HG02943 (cell line): ENCODE results near the gene UPF3A.
A peak's percentile ranks its signal among the peaks of the same experiment; 100 is the strongest.
"Not testable (repeated sequence)": the region's sequence is repeated elsewhere in the genome, so short reads cannot be mapped to it uniquely, and the experiment has no call there.

Source experiments
- ATAC-seq: cut with Tn5 transposase; IDR thresholded peaks from one replicate; pipeline ENCODE4 v1.9.1; 2021; ENCODE audit warnings: mild to moderate bottlenecking, low read depth, moderate library complexity; ENCODE audit not compliant: unreplicated experiment

Gene UPF3A, protein sequence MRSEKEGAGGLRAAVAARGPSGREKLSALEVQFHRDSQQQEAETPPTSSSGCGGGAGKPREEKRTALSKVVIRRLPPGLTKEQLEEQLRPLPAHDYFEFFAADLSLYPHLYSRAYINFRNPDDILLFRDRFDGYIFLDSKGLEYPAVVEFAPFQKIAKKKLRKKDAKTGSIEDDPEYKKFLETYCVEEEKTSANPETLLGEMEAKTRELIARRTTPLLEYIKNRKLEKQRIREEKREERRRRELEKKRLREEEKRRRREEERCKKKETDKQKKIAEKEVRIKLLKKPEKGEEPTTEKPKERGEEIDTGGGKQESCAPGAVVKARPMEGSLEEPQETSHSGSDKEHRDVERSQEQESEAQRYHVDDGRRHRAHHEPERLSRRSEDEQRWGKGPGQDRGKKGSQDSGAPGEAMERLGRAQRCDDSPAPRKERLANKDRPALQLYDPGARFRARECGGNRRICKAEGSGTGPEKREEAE

DNA sequence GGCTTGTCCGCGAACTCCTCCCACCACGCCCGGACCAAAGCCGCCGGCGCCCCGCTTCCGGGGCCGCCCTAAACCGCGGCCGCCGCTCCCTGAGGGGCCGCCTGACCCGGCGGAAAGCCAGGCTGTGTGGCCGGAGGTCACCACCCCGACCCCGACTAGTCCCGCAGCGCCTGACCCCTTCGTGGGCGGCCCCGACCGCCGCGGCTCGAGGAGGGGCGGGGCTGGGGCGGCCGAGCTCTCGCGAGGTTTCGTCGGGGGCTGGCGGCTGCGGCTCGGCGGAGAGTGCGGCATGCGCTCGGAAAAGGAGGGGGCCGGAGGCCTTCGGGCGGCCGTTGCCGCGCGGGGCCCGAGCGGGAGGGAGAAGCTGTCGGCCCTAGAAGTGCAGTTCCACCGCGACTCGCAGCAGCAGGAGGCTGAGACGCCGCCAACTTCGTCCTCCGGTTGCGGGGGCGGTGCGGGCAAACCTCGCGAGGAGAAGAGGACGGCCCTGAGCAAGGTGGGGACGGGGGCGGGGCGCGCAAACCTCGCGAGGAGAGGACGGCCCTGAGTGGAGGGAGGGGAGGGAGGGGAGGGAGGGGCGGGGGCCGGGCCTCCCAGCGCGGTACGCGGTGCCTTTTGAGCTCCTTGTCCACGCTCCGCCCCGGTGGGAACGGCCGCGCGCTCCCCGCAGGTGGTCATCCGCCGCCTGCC, at the start of gene UPF3A:
Gene UPF3A (plus strand): TSS at position 251 of the 690 bp plus-strand sequence. CDS start 39 bp downstream, at position 290.
- ATAC-seq = peak; percentile 66

DNA sequence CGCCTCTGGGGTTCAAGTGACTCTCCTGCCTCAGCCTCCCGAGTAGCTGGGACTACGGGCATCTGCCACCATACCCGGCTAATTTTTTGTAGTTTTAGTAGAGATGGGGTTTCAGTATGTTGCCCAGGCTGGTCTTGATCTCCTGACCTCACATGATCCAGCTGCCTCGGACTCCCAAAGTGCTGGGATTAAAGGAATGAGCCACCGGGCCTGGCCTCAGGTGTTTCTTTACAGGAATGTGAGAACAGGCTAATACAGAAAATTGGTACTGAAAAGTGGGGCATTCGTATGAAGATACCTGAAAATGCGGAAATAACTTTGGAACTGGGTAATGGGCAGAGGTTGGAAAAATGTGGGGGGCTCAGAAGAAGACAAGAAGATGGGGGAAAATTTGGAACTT, 49.5 kb upstream of the UPF3A start:
- no peak for ATAC-seq

DNA sequence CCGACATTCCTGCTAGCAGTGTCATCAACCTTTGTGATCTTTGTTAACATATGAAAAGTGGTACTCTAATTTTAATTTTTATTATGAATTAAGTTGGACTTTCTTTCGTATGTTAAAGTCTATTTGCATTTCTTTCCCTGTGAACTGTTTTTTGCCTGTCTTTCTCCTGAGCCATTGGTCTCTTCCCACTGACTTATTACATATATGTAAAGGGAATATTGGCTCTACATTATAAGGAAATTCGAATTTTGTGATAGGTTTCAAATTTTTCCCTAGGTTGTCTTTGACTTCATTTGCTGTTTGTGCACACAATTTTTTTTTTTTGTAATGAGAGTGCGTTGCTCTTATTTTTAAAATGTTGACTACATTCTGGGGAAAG, 47.1 kb upstream of the UPF3A start:
- no peak for ATAC-seq

DNA sequence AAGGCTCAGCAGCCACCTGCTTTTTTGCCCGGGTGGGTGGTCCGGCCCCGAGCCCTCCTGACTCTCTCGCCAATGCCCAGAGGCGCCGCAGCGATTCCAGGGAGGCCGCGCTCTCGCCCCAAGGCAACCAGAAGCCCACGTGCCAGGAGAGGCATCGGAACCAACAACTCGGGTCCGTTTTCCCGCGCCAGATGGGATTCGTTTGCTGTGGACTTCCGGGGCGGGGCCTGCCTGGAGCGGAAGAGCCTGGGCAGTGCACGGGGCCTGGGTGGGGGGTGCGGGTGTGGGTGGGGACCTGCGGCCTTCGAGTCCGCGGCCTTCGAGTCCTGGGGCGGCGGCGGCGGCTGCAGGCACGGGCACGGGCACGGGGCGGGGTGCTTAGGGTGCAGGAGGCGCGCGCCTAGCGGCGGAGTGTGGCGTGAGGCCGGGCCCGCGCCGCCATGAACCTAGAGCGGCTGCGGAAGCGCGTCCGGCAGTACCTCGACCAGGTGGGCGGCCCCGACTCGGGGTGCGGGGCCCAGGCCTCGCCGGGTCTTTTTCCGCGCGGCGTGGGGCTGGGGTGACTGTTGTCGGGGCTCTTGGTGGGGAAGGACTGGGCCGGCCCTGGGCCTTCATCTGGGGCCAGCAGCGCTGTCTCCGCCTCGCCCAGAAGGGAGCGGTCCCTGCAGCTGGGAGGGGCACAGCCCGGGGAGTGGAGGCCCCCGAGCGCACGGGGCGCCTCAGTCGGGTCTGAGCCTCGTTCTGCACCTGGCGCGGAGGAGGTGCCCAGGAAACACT, 46.6 kb upstream of the UPF3A start, which contains the start of gene CDC16:
Gene CDC16 (plus strand): TSS at position 253 of the 777 bp plus-strand sequence. CDS start 188 bp downstream, at position 441.
- peak; percentile 77 for ATAC-seq

DNA sequence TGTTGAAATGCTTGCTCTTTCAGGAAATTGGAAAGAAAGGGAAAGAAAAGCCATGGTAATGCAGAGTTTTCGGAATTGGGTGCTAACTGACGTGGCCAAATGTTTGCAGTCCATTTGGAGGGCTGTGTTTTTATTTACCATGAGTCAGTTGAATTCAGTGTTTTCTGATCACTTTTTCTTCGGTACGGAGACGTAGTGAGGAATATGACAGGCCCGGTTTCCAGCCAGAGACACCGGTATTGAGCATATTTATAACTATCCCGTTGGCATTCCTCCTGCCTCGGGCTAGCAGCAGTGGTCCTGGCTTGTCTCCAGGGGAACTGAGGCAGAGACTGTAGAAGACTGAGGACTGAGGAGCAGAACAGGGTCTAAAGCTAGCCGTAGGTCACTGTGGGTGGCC, 45.7 kb upstream of the UPF3A start:
- ATAC-seq = no peak

DNA sequence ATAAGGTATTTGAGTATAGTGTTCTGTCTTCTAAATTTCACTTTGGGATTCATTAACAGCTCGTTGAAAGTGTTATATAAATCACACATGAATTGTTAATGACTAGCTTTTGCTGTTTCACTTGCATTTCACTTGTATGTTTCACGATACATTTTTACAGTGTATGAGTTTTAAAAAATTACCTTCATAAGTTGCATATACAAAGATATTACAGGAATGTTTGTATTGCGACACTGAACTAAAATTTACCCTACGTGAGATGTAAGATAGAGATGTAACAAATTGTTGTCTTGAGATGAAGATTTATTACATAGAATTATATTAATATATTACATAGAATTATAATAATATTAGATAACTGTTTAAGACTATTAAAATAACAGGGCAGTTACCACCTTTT, 45.2 kb upstream of the UPF3A start:
- ATAC-seq = no peak

DNA sequence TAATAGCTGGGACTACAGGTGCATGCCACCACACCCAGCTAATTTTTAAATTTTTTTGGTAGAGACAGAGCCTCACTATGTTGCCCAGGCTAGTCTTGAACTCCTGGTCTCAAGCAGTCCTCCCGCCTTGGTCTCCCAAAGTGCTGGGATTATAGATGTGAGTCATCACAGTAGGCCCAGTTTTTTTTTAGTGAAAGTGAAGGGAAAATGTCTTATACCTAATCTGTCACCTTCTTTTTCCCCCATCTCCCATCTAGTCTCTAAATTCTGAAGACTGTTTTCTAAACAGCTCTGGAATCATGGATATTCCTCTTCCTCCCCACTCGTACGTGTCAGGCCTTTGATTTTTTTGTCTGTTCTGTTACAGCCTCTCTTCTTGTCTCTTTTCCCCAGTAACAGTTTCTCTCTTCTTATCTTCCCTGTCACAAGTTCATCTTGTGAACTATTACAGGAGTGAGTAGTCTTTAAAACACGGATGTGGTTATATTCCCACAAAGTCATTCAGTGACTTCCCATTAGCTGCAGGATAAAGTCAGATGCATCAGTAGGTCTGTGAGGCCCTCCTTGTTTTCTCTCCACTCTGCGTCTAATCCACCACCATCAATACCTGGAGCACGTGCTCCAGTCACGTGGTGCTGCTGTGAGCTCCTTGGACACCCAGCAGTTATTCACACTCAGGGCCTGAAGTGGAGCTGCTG, 43.8 kb upstream of the UPF3A start:
- no peak for ATAC-seq

DNA sequence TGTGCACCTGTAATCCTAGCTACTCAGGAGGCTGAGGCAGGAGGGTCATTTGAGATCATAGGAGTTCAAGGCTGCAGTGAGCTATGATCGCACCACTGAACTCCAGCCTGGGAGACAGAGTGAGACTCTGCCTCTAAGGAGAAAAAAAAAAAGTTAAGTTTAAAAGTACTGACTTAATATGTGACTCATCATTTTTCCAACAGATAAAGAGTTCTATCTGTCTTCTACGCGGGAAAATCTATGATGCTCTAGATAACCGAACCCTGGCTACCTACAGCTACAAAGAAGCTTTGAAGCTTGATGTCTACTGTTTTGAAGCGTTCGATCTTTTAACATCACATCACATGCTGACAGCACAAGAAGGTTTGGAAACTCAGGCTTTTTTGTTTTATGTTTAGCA, 39.5 kb upstream of the UPF3A start:
- no peak for ATAC-seq

DNA sequence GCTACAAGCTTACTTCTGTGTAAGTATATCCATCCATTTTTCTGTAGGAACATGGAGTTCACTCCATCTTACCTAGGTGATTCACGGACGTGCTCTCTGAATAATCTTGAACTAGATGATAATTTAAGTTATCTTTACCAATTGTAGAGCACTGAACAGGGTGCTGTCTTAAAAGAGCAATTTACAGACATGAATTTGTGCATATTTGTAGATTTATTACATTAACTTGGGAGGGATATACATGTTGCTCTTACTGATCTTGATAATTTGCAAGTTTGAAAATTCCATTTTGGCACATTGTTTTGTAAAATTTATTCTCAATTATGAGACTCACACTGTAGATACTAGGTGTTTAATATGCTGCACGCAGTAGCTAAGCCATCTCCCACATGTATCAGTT, 37.4 kb upstream of the UPF3A start:
- no peak for ATAC-seq

DNA sequence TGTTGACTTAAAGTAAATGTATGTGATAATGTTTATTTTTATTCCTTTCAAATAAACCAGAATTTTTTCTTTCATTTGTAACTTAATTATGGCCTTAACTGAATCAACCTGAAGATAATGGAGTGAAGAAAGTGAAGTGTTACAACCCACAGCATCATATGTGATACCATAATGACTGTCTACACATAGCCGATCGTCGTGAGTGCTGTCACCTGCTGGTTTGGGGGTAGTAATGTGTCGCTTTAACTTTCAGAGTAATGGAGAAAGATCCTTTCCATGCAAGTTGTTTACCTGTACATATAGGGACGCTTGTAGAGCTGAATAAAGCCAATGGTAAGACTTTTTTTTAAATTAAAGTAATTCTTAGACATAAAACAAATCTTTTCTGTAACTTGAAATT, 36.8 kb upstream of the UPF3A start:
- no peak for ATAC-seq

DNA sequence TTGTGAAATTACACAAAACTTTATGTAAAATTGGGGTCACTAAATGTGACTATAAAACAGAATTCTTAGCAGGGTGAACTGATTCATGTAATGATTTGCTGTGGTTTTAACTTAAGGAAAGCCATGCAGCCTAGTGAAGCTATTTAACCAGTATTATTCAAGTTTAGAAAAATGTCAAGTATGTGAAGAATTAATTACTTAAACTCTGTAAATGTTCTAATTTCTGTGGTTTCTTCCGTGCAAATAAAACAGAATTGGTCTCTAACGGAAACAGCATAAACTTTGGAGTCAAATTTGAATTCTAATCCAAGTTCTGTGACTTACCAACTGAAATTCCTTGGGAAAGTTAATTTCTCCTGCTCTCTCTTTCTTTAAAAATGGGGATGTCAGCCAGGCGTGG, 33.4 kb upstream of the UPF3A start:
- no peak for ATAC-seq

DNA sequence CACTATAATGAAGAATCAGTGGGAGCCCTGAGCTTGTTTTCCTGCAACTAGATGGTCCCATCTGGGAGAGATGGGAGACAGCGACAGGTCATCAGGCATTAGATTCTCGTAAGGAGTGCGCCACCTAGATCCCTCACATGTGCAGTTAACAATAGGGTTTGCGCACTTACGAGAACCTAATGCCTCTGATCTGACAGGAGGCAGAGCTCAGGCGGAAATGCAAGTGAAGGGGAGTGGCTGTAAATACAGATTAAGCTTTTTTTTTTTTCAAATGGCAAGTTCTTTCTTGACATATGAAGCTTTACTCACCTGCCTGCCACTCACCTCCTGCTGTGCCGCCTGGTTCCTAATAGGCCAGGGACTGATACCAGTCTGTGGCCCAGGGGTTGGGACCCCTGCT, 32.3 kb upstream of the UPF3A start:
- ATAC-seq = no peak

DNA sequence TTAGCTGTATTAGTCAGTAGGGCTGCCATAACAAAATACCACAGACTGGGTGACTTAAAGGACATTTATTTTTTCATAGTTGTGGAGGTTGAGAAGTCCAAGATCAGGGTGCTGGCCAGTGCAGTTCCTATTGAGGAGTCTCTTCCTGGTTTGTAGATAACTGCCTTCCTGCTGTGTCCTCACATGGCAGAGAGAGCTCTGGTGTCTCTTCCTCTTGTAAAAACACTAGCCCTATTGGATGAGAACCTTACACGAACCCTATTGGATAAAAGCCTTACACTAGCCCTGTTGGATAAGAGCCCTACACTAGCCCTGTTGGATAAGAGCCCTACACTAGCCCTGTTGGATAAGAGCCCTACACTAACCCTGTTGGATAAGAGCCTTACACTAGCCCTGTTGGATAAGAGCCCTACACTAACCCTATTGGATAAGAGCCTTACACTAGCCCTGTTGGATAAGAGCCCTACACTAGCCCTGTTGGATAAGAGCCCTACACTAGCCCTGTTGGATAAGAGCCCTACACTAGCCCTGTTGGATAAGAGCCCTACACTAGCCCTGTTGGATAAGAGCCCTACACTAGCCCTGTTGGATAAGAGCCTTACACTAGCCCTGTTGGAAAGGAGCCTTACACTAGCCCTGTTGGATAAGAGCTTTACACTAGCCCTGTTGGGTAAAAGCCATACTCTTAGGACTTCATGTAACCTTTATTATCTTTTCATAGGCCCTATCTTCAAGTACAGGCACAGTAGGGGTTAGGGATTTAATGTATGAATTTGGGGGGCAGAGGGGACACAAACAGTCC, 29.6 kb upstream of the UPF3A start:
- ATAC-seq = not testable (repeated sequence)

DNA sequence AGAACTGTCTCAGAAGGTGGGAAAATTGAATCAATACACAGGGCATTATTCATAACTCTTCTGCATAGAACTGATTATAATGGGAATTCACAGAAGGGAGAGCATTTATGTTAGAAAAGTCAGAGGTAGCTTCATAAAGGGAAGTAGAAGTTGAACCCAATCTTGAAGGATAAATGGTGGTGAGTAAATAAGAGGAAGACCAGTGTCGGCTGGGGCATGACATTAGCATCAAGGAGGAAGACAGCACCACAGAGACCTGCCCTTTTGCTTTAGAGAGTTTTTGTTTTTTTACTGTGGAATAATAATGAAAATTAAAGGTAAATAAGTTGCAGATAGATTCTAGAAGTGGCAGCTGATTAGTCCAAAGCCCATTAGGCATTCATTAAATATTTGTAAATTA, 24.9 kb upstream of the UPF3A start:
- no peak for ATAC-seq

DNA sequence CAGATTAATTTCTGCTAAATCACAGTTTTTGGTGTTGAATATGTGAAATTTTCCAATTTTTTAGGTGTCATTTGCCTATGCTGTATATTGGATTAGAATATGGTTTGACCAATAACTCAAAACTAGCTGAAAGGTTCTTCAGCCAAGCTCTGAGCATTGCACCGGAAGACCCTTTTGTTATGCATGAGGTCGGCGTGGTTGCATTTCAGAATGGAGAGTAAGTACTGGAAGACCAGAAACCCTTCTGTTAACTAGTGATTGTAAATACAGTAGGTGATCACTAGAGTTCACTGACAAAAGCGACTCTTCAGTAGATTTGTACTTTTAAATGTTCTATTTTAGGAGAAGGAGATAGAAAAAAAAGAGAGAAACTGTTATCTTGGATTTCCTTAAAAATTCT, 24.4 kb upstream of the UPF3A start:
- ATAC-seq = no peak

DNA sequence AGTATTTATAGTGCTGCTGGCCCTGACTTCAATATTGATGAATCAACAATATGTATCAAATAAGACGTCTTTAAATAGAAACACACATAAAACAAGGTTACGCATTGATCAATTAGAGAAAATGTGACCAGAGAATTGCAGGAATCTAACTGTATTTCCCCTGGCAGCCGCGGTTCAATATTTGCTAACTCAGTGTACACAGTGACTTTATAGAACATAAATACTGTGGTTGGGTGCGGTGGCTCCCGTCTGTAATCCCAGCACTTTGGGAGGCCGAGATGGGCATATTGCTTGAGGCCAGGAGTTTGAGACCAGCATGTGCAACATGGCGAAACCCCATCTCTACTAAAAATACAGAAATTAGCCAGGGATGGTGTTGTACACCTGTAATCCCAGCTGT, 22.8 kb upstream of the UPF3A start:
- ATAC-seq = no peak

DNA sequence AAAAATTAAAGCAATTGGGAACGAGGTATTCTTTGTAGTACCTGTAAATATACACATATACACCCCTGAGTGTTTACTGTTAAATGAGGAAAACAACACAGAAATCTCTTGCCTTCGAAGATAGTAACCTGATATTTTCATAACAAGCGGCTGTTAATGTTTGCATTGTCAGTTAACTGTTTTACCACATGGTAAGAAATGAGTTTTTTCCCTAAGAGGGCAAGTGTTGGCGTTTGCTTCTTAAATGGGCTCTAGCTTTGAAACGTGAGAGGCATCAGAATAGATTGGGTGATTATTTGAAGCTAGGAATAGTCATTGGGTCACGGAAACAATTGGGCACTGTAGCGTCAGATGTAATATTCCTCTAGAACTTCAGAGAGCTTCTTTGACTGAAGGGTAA, 22.0 kb upstream of the UPF3A start:
- ATAC-seq = no peak

DNA sequence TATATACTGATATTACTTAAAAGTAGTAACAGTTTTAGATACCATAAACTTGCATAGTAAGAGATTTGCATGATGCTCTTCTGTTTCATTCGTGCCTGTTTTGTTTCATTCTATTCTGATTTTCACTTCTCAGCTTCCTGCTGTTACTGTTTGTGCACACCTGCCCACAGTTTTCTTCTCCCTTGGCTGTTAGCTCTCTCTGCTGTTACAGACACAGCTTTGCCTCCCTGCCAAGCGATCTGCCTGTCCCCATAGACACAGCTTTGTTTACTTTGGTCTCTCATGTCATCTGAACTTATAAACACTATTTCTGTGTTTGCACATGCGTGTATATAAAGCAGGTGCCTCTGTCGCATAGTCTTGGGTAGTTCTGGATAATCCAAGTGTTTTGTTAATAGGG, 21.4 kb upstream of the UPF3A start:
- no peak for ATAC-seq

DNA sequence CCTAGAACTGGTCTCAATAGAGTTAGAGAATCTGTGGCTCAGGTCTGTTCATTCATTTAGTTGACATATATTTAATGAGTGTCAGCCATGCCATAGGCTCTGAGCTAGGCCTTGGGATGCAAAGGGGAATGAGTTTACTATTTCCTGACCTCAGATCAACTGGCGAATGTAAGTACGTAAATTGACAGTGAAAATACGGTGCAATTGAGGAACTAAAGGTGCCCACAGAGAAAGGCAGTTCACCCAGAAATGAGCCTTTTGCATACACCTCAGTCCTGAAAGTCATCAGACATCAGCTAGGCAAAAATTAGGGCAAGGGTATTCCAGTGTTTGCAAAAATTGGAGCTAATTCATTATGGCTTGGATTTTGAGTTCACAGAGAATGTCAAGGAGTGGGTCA, 20.6 kb upstream of the UPF3A start:
- no peak for ATAC-seq
